ENCODE measurements around the gene RUNX1.
A peak's percentile ranks its signal among the peaks of the same experiment; 100 is the strongest.
"Not testable (repeated sequence)": the region's sequence is repeated elsewhere in the genome, so short reads cannot be mapped to it uniquely, and the experiment has no call there.

Gene RUNX1

DNA sequence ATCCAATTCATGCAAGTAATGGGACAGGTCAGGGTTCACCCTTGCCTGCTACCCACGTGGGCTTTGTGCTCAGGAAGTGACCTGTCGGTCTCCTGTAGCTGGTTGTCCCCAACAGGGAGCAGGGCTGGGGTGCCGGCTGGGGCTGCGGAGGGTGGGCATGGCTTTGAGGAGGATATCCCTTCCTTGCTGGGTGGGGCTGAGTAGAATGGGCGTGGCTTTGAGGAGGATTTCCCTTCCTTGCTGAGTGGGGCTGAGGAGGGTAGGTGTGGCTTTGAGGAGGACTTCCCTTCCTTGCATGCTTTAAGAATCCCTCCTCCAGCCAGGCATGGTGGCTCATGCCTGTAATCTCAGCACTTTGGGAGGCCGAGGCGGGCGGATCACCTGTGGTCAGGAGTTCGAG lies 229.1 kb downstream of the RUNX1 start:
- no peak for DNase-seq

DNA sequence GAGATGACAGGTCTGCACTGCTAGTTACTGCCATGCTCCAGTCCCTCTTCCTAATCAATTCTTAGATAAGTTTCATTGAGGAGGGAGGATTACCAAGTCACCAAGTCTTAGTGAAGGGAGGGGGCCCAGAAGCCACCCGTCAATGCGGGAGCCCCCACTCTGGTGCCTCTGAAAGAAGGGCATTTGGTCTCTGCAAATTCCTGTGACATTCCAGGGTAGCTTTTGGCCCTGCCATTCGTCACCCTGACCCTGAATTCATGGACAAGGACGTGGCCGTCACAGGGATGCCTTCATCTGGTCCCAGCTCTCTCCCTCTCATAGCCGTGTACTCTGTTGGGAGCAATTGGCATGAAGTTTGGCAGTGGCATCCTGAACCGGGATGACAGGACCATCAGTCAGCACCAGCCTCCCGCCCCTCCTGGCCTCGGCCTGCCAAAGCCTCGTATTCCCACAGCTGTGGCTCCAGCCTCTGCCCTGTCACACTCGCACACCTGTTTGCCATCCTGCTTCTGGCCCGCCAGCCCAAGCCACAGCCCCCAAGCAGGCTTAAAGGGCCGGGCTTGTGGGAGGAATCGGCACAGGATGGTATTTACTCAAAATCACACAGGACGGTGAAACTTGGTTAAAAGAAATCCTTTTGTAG lies 229.6 kb downstream of the RUNX1 start:
- no peak for DNase-seq

DNA sequence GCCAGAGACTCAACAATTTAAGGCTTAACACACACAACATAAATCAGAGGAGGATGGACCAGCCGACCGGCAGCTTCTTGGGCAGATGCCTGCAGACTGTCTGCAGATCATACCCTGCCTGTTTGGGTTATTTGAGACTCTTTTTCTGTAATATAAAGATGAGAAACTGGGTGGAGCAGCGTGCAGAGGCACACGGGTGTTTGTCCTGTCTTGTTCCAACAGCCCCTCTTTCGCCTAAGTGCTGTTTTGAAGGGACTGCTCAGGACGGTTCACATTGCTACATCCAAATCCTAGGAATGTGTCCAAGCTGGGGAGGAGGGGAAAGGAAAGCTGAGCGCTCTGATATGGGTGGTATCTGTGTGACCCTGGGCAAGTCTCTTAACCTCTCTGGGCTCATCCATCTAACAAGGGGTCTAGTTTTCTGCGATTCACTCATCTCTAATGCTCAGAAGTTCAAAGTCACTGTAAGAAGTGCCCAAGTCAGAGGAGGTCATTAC lies 230.4 kb downstream of the RUNX1 start:
- DNase-seq = no peak

DNA sequence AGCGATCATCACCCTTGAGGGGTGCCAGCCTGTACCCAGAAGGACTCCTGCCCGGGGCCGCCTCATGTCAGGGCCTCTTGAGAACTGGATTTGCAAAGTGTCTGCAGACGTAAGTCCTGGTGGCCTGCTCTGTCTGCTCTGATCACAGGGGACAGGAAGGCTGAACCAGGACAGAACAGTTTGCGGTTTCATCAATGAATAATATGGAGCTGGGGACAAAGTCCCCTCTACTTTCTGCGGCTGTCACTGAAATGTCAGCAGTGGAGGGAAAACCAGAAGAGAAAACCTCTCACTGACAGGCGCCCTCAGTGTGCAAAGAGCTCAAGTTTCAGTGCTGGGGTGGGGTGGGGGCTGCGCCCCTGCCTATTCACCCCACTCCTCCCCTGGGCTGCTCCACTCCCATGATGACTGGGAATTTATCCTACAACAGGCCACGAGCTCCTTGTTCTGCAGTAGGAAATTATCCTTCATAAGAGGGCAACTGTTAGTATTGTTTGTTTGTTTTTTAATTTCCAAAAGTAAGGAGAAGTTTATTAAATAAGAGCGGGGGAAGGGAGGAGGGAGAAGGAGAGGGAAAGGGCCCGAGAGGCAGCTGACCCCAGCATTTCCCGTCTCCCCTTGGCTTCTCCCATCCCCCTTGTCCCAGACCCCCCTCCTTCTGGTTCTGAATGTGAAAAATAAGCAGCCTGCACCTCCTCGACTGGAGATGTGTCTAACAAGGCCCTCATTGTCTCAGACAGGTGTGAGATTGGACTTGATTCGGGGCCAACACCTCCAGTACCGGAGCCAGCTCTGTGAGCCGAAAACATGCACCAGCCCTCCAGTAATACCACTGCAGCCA lies 231.1 kb downstream of the RUNX1 start:
- no peak for DNase-seq

DNA sequence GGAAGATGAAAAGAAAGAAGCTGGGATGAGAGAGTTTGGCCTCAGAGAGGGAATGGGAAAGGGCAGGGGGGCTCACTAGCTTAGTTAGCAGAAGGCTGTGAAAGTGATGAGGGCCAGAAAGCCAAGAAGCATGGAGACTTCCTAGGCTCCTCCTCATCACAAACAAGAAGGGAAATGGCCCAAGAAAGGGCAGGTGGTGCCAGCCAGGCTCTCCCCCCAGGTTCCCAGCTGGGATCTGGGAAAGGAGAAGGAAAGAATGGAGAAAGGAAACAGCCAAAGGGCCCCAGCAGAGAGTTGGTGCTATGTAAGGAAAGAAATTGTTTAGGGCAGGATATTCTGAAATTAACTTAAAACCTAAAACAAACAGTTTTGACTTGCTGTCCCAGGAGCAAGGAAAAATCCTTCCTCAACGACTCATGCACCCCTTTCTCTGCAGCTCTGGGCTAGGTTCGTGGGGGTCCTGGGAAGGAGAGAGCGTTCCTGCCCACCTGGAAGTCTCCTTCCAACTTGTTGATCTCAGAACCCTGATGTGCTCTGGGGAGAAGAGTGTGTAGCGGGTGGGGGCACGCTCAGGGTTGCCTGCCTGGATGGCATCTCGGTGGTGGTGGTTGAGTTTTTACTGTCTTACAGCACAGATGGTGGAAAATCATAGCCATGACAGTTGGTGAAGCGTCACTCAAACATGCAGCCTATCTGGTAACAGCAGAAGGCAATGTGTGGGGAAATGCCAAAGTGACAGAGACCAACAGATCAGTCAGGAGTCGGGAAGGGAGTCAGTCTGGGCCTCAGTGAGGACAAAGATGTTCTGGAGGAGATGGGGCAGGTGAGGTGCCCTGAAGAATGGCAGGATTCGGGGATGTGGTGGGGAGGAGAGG lies 233.0 kb downstream of the RUNX1 start:
- DNase-seq = no peak

DNA sequence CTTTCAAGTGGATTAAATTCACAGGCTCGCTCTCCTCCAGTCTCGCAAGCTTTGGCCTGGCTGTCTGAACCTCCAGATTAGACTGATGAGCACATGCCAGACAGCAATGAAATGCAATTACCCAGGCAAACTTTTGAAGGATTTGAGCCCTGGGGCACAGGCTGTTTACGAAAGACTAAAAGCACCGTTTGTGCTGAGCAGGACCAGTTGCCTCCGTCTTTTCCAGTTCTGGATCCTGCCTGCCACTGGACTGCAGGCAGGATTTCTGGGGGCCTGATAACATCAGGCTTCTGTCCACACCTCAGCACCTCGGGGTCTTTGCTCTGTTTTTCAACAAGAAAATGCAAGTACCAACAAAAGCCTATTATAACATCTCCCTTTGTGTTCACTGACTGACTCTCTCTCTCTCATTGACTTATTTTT lies 234.6 kb downstream of the RUNX1 start:
- no peak for DNase-seq

DNA sequence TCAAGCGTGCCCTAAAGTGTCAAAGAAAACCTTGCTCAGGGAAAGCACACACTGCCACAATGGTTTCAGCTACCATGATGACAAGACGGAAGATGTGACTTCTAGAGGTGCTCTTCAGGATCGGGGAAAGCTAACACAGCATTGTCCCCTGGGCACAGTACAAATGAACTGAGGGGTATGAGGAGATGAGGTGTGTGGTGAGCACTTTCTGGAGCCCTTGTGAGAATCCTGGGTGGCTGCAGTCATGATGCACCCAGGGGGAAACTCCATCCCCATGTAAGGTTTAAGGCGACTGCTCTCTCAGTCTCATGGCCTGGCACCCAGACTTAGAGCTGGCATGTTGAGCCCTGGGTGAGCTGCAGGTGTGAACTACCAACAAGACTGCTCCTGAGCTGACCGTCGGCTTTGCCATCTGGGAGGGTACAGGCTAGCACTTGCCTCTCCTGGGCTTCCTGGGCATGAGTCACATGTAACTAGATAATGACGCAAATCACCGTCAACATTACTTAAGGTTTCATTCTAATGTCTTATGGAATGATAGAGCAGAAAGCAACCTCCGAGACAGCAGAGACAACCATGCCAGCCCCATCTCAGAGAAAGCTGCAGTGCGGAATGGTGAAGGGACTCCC lies 235.7 kb downstream of the RUNX1 start:
- peak; percentile 26 for DNase-seq

DNA sequence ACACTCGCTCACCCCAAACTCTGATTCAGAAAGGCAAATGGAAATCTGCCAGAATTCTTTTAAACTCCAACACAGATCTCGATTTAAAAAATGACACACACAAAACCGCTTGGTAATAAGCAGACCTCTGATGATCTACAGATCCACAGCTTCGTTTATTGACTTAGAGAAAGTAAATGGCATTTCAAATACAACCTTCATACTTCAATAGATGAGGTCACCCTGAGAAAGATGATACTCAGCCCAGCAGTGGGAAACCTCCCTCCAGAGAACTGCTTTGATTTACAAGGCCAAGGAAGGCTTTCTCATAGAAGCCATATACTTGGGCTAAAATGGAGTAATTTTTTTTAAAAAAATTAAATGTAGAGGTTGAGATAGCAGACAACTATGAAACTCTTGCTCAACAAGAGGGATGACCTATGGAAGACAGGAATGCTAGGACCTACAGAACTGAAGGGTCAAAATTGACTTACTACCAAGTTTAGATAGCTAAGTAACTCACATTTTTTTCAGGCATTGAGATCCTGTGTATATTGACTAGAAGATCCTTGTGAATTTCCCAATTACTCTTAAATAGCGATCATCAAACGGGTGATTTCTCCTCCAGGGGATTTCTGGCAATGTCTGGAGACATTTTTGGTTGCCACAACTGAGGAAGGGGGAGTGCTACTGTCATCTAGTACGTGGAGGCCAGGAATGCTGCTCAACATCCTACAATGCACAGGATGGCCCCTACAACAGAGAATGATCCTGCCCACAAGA lies 236.4 kb downstream of the RUNX1 start:
- DNase-seq = peak; percentile 61

DNA sequence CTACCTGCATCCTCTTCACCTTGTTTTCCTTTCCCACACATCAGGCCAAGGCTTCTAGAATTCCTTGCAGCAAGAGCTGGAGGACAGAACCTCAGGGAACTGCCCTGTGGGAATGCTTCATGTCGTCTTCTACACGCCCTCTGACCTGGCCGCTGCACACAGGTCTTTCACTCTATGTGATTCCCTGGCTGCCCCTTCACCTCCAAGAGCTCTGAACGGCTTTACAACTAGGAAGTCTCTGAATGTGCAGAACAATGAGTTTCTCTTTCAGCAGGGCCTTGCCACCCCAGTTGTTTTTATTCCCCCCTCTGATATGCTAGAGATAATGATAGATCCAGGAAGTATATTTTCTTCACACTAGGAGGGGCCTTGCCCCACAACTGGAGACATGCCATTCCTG lies 237.7 kb downstream of the RUNX1 start:
- DNase-seq = no peak

DNA sequence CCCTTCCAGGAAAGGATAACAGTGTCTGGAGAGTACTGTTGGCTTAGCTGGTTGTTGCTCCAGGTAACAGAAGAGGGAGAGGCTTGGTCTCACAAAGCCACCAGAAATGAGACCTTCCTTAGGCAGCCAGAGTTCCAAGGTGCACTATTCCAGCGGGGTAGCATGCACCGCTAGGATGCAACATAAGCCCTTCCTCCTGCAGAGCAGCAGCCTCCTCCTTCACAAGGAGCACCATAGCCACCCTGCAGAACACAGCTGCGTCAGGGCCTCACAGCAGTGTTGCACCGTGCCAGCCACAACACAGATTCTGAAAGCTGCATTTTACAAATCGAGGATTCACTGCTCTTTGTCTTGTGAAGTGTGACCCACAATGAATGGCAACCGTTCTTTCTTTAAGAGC lies 238.3 kb downstream of the RUNX1 start:
- DNase-seq = no peak

DNA sequence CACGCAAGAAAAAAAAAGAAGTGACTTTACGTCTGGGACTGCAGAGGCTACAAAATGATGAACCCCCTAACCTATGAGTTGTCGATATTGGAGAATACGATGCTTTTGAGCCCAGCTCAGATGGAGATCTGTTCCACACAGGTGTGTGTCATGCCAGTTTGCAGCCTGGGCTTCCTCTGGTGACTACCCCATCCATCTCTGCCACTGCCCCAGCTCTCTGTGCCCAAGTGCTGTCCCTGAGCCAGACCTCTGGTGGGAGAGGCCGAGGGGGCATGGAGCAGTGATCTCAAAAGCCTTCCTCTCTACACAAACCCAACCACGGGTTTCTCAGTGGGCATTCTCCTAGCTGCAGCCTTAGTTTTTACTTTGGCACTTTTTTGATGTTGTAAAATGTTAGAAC lies 239.3 kb downstream of the RUNX1 start:
- DNase-seq = no peak

DNA sequence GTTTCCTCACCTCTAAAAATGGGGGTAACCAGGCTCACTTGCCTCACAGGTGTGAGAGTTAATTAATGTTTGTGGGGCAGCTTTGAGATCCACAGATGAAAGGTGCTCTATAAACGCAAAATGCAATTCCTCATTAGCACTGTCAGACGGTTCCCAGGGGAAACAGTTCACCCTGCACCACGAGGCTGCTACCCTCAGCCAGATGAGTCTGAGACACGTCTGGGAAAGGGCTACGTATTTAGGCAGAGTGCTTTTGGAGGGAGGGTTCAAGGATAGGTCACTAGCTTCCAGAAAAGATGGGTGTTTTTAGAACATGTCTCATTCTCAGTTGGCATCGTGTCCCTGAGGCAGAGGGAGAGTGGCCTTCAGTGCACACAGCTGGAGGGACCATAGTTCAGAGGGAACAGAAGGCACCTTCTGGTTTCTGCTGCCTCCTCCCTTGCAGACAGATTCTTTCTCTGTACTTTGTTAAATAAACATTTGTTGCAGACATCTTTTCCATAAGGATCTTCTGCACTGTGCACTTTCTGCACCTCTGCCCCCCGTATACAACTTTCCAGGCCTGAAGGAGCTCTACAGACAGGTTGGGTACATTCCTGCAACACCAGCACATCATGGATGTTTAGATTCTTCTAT lies 240.4 kb downstream of the RUNX1 start:
- DNase-seq = no peak

DNA sequence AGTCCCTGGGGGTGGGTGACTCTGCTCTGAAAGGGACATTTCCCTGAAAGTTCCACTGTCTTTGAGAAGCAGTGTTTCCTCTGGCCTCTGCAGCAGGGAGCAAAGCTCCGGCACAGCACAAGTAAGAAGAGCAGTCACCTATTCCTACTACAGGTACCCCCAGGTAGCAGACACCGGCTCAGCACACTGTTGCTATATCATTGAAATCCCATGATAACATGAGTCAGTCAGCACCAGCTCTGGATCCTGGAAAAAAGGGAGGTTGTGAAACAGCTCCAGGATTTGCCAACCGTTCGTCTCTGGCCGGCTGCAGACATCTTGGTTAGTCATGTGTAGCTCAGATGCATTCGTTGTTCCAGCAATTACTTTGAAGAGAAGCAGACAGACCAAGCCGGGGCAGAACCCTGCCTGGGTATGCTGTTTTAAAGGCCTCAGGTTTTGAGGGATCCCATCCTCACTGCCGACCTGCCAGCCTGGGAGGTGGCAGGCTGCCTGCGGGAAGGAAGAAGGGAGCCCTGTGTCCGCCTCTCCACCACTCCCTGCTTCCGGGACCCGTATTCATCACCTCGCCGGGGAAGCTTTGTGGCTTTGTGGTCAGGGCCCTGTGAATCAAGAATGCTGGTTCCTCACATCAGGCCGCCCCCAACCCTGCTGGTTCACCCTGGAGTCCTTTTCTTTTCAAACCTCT lies 241.1 kb downstream of the RUNX1 start:
- peak; percentile 71 for DNase-seq

DNA sequence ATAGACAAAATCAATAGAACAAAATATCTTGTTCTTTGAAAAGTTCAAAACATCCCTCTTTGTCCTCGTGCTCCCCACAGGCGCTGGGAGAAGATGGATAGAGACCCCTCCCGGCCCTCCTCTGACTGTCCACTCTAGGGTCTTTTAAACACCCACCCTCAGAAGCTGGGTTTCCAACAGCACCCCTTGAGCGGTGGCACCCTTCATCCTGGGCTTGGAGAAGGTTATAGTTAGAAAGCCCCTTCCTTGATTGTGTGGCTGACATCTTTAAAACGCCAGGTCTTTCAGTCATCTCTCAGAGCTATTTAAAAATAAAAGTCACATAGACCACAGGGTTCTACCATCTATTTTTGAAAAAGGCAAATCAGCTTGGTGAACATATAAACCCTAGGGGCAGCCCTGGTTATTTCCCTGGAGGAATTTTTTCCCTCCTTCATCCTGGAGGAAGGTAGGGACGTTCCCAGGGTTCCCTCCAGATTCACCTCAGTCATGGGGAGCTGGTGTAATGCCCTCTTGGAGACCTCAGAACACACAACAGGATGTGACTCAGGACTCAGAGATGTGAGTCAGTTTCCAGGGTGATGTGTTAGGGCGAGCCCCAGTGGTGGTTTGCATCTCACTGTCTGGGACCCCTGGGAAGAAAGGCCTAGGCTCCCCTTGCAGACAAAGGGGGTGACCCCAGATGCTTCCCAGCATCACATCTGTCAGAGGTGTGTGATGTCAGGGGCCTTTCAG lies 241.8 kb downstream of the RUNX1 start:
- DNase-seq = peak; percentile 75

DNA sequence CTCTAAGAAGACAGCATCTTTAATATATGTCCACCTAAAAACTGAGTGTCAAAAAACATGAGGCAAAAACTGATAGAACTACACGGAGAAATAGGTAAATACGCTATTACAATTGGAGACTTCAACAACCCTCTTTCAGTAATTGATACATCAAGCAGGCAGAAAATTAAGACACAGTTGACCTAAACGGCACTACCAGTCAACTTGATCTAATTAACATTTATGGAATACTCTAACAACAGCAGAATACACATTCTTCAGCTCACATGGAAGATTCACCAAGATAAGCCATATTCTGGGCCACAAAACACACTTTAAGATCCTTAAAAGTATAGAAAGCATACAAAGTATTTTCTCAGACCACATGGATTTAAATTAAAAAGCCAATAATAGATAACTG lies 242.7 kb downstream of the RUNX1 start:
- DNase-seq = no peak

DNA sequence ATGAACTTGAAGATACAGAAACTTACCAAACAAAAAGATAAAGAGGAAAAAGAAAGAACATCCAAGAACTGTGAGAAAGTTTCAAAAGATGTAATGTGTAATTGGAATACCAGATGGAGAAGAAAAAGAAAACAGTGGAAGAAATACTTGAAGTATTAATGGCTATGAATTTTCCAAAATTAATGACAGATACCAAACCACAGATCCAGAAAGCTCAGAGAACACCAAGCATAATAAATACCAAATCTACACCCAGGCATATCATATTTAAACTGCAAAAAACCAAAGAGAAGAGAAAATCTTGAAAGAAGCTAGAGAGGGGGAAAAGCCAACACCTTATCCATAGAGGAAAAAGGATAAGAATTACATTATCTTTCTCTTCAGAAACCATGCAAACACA lies 243.9 kb downstream of the RUNX1 start:
- no peak for DNase-seq

DNA sequence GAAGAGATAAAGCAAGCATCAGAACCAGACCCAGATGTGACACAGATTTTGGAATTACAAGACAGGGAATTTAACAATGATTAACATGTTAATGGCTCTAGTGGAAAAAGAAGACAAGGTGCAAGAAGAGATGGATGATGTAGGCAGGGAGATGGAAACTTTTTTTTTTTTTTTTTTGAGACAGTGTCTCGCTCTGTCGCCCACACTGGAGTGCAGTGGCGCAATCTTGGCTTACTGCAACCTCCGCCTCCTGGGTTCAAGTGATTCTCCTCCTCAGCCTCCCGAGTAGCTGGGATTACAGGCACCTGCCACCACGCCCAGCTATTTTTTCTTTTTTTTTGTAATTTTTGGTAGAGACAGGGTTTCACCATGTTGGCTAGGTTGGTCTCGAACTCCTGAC lies 244.5 kb downstream of the RUNX1 start:
- not testable (repeated sequence) for DNase-seq

DNA sequence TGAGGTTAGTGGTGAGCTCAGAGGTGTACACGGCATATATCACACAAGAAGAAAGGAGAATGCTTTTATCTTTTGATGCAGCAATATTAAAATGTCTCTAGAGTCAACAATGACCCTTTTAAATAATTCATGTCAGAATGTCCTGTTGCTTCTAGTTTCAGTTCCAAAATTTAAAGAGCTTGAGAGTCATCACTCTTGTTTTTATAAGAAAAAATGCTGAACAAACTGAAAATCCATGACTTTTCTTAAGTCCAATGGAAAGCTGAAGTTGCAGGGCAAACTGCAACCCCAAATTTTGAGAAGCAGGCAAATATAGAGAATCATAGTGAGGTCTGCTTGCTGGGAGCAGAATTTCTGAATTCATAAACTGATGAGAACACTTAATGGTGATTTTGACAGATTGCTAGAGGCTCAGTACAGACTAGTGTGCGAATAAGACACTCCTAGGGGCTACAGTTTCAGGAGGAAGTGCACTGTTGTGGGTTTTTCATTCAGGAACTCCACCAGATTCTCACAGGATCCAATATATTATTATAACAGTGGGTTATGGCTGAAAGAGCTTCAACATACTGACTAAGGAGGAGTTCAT lies 245.2 kb downstream of the RUNX1 start:
- DNase-seq = no peak

DNA sequence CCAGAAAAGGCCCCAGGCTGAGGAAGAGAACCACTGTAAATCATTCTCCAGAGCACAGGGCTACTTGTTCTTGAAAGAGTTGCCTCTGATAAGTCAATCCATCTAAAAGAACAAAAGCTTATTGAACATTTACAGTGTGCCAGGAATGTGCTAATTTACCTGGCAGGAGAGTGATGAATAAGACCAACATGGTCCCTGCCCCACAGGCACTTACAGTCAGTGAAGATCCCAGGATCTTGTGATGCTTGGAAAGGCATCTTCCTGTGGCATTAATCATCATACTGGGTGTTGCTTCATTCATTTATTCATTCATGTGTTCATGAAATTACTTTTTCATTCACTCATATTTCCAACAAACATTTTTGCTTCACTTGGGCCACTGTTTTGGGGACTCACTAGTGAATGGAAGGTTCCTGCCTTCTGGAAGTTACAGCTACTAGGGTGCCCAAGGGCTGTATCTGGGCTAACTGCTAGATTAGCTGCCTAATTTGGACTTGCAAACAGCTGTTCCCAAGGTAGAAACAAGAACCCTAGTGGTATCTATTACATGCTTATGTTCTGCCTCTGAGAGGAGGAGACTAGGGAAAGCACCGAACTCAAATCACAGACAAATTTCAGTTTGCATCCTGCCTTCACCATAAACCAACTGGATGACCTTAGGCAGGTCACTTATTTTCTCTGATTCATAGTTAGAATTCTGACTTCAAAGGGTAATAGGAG lies 246.8 kb downstream of the RUNX1 start:
- DNase-seq = no peak
